ENCODE data around the gene SCUBE1. TPM values are rescaled to one million over a fixed set of nuclear protein-coding genes. Genes with fewer than 3 reads are reported as not detected.
A peak's percentile ranks its signal among the peaks of the same experiment; 100 is the strongest.

SCUBE1 gene
- total and polyA plus RNA-seq, 5 donors = 0.03 to 1.3 (median 0.33) TPM; not detected in 1

DNA sequence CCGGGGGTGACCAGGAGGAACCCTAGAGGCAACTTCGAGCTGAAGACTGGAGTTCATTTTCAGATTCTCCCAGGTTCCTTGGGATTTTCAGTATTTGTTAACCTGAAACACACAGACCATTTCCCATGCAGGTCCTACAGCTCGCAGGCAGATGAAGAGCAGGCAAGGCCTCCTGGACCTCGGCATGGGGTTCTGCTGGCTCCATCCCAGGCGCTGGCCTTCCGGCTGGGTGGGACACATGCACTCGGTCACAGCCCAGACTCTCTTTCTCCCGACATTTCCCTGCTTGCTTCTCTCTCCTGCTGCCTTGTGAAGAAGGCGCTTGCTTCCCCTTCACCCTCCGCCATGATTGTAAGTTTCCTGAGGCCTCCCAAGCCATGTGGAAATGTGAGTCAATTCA is 140.8 kb downstream of the SCUBE1 start:
- 94% methylated on average over 10 of the region's 10 CpGs for WGBS

DNA sequence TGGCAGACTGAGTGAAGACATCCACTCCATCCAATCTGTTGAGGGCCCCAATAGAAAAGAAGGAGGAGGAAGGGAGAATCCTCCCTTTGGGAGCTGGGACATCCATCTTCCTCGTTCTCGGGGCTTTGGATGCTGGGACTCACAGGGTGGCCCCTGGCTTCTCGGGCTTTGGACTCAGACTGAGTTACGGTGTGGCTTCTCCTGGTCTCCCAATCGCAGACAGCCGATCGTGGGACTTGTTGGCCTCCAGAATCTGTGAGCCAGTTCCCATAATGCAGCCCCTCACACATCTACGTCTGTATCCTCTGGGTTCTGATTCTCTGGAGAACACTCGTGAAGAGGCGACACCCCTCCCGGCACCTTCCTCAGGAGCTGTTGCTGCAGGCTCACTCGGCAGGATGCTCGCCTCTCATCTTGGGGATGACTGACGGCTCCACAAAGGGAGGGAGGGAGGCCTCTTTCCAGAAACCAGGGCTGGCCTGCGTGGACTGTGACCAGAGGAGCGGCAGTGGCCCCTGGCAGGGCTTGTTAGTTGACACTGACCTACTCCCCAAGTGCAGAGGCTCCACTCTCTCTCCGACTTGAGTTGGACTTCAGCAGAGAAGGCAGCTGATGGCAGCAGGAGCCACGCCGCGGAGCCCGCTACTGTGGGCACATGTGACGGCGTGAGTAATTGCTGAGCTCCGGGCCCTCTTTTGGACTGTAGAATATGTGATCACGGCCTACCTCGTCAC is 141.5 kb downstream of the SCUBE1 start:
- Histone ChIP-seq H3K27ac (ENCODE audit: low read length) (no peak overlapping the region), H3K4me3 (ENCODE audit: low read length) (no peak overlapping the region), H3K4me1 (ENCODE audit: control insufficient read depth, insufficient read depth, low read length) (no peaks in the 10 kb centered on the region), H3K27me3 (ENCODE audit: control insufficient read depth, insufficient read depth) (no peaks in the 10 kb centered on the region), H3K9me3 (ENCODE audit: control insufficient read depth, low read length) (no peaks in the 10 kb centered on the region)
- DNase-seq (no peak), ATAC-seq (no peak)
- intact Hi-C loops (cut with DNase I) = no loop called here
- WGBS = 90% methylated on average over 26 of the region's 26 CpGs

More for the DNA sequence above, 140.8 kb downstream of the SCUBE1 start:
- intact Hi-C loops (cut with DNase I) = no loop called here
- no peak overlapping the region for H3K4me3 ChIP-seq (ENCODE audit: low read length)
- H3K9me3 ChIP-seq (ENCODE audit: control insufficient read depth, low read length) = no peaks in the 10 kb centered on the region
- no peak for ATAC-seq
- no peak overlapping the region for H3K27ac ChIP-seq (ENCODE audit: low read length)
- H3K27me3 ChIP-seq (ENCODE audit: control insufficient read depth, insufficient read depth) = no peaks in the 10 kb centered on the region
- DNase-seq = no peak
- H3K4me1 ChIP-seq (ENCODE audit: control insufficient read depth, insufficient read depth, low read length) = no peaks in the 10 kb centered on the region

DNA sequence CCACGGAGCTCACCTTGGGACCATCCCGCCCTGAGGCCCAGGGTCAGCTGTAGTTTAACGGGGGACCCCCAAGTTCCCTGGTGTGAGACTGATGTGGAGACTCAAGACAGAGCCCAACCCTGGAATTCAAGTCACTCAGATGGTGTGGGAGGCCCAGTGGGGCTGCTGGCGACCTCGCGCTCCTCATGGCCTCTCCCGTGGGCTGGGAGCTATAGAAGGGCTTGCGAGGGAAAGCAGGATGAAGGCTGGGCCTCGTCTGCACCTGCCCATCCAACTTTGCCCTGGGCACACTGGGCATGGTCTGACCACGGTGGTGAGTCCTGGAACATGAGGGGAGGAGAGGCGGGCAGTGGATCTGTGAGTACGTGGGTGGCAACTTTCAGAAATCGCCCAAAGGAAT is 142.6 kb downstream of the SCUBE1 start:
- intact Hi-C loops (cut with DNase I) = no loop called here
- Histone ChIP-seq H3K4me3 (ENCODE audit: low read length) (no peak overlapping the region), H3K4me1 (ENCODE audit: control insufficient read depth, insufficient read depth, low read length) (no peaks in the 10 kb centered on the region), H3K27me3 (ENCODE audit: control insufficient read depth, insufficient read depth) (no peaks in the 10 kb centered on the region), H3K27ac (ENCODE audit: low read length) (no peak overlapping the region), H3K9me3 (ENCODE audit: control insufficient read depth, low read length) (no peaks in the 10 kb centered on the region)
- ATAC-seq (no peak), DNase-seq (peak in 1 of 3 donors; percentile 36)
- 90% methylated on average over 13 of the region's 13 CpGs for WGBS

- WGBS = 82% methylated on average over 17 of the region's 17 CpGs
- Histone ChIP-seq H3K4me1 (ENCODE audit: control insufficient read depth, insufficient read depth, low read length) (no peaks in the 10 kb centered on the region), H3K27ac (ENCODE audit: low read length) (no peak overlapping the region), H3K27me3 (ENCODE audit: control insufficient read depth, insufficient read depth) (no peaks in the 10 kb centered on the region), H3K4me3 (ENCODE audit: low read length) (no peak overlapping the region), H3K9me3 (ENCODE audit: control insufficient read depth, low read length) (no peaks in the 10 kb centered on the region)
- no peak for ATAC-seq
- intact Hi-C loops (cut with DNase I) = no loop called here
- peak in 2 of 3 donors; percentile 23 to 28 for DNase-seq
Observed at GRCh38 chr22:43200031-43200430, 143.1 kb downstream of the SCUBE1 start.

- no peaks in the 10 kb centered on the region for H3K4me1 ChIP-seq (ENCODE audit: control insufficient read depth, insufficient read depth, low read length)
- H3K27me3 ChIP-seq (ENCODE audit: control insufficient read depth, insufficient read depth) = no peaks in the 10 kb centered on the region
- H3K9me3 ChIP-seq (ENCODE audit: control insufficient read depth, low read length) = no peaks in the 10 kb centered on the region
- intact Hi-C loops (cut with DNase I) = no loop called here
- no peak overlapping the region for H3K4me3 ChIP-seq (ENCODE audit: low read length)
- DNase-seq = peak in 2 of 3 donors; percentile 26 to 35
- ATAC-seq = peak in 1 of 2 donors; percentile 10
- H3K27ac ChIP-seq (ENCODE audit: low read length) = no peak overlapping the region
- whole genome bisulfite sequencing = 89% methylated on average over 11 of the region's 11 CpGs
Observed at GRCh38 chr22:43199541-43199940, 143.6 kb downstream of the SCUBE1 start.

DNA sequence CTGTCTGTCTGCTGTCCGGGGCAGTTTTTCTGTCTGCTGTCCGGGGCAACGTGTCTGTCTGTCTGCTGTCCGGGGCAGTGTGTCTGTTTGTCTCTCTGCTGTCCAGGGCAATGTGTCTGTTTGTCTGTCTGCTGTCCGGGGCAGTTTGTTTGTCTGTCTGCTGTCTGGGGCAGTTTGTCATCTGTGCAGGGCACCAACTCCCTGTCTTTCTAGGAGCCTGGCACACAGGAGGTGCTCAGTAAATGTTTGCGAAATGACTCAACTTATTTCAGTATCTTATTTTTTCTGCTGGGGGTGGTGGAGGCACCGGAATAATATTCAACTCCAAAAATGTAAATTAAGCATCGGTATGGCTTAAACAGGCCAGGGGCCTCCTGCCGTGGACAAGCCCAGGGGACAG is 144.2 kb downstream of the SCUBE1 start:
- H3K9me3 ChIP-seq (ENCODE audit: control insufficient read depth, low read length) = no peaks in the 10 kb centered on the region
- no peak overlapping the region for H3K4me3 ChIP-seq (ENCODE audit: low read length)
- DNase-seq = peak in 1 of 3 donors; percentile 13
- no peak overlapping the region for H3K27ac ChIP-seq (ENCODE audit: low read length)
- H3K27me3 ChIP-seq (ENCODE audit: control insufficient read depth, insufficient read depth) = no peaks in the 10 kb centered on the region
- intact Hi-C loops (cut with DNase I) = no loop called here
- 72% methylated on average over 9 of the region's 9 CpGs for WGBS
- ATAC-seq = no peak
- no peaks in the 10 kb centered on the region for H3K4me1 ChIP-seq (ENCODE audit: control insufficient read depth, insufficient read depth, low read length)

GRCh38 chr22:43198126-43198525 is 145.0 kb downstream of the SCUBE1 start:
- WGBS = 73% methylated on average over 5 of the region's 5 CpGs
- intact Hi-C loops (cut with DNase I) = no loop called here
- Histone ChIP-seq H3K27me3 (ENCODE audit: control insufficient read depth, insufficient read depth) (no peaks in the 10 kb centered on the region), H3K9me3 (ENCODE audit: control insufficient read depth, low read length) (no peaks in the 10 kb centered on the region), H3K4me1 (ENCODE audit: control insufficient read depth, insufficient read depth, low read length) (no peaks in the 10 kb centered on the region), H3K27ac (ENCODE audit: low read length) (no peak overlapping the region), H3K4me3 (ENCODE audit: low read length) (no peak overlapping the region)
- DNase-seq (peak in 1 of 3 donors; percentile 6), ATAC-seq (no peak)

DNA sequence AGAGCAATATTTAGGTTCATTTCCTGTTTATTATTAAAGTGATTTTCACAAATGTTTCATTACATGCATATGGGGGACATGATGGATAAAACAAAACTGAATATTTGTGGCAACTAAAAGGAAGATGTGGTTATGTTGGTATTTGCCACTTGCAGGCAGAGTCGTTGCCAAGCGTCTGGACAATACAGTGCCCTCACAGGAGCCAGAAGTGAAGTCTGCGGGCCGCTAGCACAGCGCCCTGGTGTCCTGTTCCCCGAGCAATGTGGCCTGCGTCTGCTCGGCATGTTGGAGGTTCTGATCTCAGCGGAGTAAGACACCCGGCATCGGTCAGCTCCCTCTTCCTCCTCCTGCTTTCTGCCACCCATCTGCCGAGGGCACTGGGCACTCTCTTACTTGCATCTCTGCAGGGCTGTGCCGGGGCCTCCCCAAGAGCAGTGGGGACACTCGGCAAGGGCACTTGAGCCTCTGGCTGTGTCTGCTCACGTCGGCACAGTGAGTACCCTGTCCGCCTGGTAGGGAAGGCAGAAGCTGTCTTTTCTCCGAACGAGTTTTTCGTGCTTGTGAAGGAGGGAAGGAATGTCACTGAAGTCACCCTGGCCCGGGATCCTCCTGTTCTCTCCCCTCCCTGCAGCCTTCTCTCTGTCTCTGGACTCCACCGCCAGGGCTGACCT is 145.8 kb downstream of the SCUBE1 start:
- Histone ChIP-seq H3K4me3 (ENCODE audit: low read length) (no peak overlapping the region), H3K9me3 (ENCODE audit: control insufficient read depth, low read length) (no peaks in the 10 kb centered on the region), H3K4me1 (ENCODE audit: control insufficient read depth, insufficient read depth, low read length) (no peaks in the 10 kb centered on the region), H3K27ac (ENCODE audit: low read length) (no peak overlapping the region), H3K27me3 (ENCODE audit: control insufficient read depth, insufficient read depth) (no peaks in the 10 kb centered on the region)
- WGBS = 55% methylated on average over 22 of the region's 22 CpGs
- peak in 1 of 2 donors; percentile 10 for ATAC-seq
- peak in 1 of 3 donors; percentile 33 for DNase-seq
- intact Hi-C loops (cut with DNase I) = no loop called here

GRCh38 chr22:43191831-43192230 is 151.3 kb downstream of the SCUBE1 start:
- no peak for DNase-seq
- H3K27ac ChIP-seq (ENCODE audit: low read length) = no peak overlapping the region
- no peaks in the 10 kb centered on the region for H3K9me3 ChIP-seq (ENCODE audit: control insufficient read depth, low read length)
- intact Hi-C loops (cut with DNase I) = no loop called here
- H3K4me1 ChIP-seq (ENCODE audit: control insufficient read depth, insufficient read depth, low read length) = no peaks in the 10 kb centered on the region
- no peak overlapping the region for H3K4me3 ChIP-seq (ENCODE audit: low read length)
- no peaks in the 10 kb centered on the region for H3K27me3 ChIP-seq (ENCODE audit: control insufficient read depth, insufficient read depth)
- no peak for ATAC-seq

DNA sequence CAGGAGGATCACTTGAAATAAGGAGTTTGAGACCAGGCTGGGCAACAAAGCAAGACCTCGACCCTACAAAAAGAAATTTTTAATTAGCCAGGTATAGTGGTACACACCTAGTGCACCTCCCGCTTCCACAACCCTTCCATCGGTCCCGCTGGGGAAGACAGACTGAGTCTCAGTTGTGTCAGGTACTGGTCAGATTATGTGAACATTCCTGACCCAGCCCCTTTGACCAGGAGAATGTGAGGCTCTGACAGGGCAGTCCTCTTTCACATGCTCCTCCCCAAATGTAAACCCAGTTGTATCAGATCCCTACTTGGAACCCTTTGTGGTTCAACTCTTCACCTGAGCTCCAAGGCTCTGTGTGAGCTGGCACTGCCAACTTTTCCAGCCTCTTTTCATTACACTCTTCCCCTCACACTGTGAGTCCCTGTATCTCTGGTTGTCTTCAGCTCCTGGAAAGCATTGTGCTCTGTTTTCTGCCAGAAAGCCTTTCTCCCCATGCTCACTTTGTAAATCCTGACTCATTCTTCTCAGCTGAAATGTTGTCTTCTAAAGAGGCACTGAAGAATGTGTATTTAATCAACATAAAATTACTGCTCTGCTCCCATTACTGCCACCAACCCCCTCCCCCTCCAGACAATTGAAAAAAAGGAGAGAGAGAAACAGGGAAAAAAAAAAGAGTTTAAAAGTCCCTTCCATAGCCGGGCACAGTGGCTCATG is 154.2 kb downstream of the SCUBE1 start:
- H3K9me3 ChIP-seq (ENCODE audit: control insufficient read depth, low read length) = no peaks in the 10 kb centered on the region
- peak in 1 of 3 donors; percentile 35 for DNase-seq
- no peak overlapping the region for H3K4me3 ChIP-seq (ENCODE audit: low read length)
- H3K4me1 ChIP-seq (ENCODE audit: control insufficient read depth, insufficient read depth, low read length) = peaks cover 6% of the 10 kb centered on the region
- 90% methylated on average over 5 of the region's 5 CpGs for WGBS
- no peaks in the 10 kb centered on the region for H3K27me3 ChIP-seq (ENCODE audit: control insufficient read depth, insufficient read depth)
- intact Hi-C loops (cut with DNase I) = no loop called here
- H3K27ac ChIP-seq (ENCODE audit: low read length) = no peak overlapping the region
- no peak for ATAC-seq

Data from right cardiac atrium (tissue), 5 donors.